HG03108 (cell line): ENCODE data around the gene ROBO1.
"Not testable (repeated sequence)": the region's sequence is repeated elsewhere in the genome, so short reads cannot be mapped to it uniquely, and the experiment has no call there.

ENCODE experiments used
- ATAC-seq: cut with Tn5 transposase; IDR thresholded peaks from one replicate; pipeline ENCODE4 v1.9.1; 2021; ENCODE audit warnings: moderate library complexity; ENCODE audit not compliant: unreplicated experiment

Gene ROBO1

GRCh38 chr3:78889348-78889747 lies 878.5 kb downstream of the ROBO1 start:
- no peak for ATAC-seq

GRCh38 chr3:78888635-78889034 lies 879.2 kb downstream of the ROBO1 start:
- no peak for ATAC-seq

GRCh38 chr3:78887547-78888011 lies 880.2 kb downstream of the ROBO1 start:
- ATAC-seq = no peak

- no peak for ATAC-seq
Observed at GRCh38 chr3:78887029-78887428, 880.8 kb downstream of the ROBO1 start.

GRCh38 chr3:78884567-78884966 lies 883.2 kb downstream of the ROBO1 start:
- not testable (repeated sequence) for ATAC-seq

GRCh38 chr3:78882251-78882650 lies 885.5 kb downstream of the ROBO1 start:
- ATAC-seq = no peak

- no peak for ATAC-seq
Observed at GRCh38 chr3:78881501-78881900, 886.3 kb downstream of the ROBO1 start.

GRCh38 chr3:78880603-78881461 lies 887.0 kb downstream of the ROBO1 start:
- no peak for ATAC-seq

GRCh38 chr3:78879295-78879860 lies 888.4 kb downstream of the ROBO1 start:
- no peak for ATAC-seq

GRCh38 chr3:78878789-78879188 lies 889.0 kb downstream of the ROBO1 start:
- no peak for ATAC-seq

- ATAC-seq = no peak
Observed at GRCh38 chr3:78878011-78878410, 889.8 kb downstream of the ROBO1 start.

- ATAC-seq = no peak
Observed at GRCh38 chr3:78875851-78876250, 891.9 kb downstream of the ROBO1 start.

GRCh38 chr3:78875436-78875835 lies 892.4 kb downstream of the ROBO1 start:
- no peak for ATAC-seq

GRCh38 chr3:78873641-78874040 lies 894.2 kb downstream of the ROBO1 start:
- no peak for ATAC-seq

GRCh38 chr3:78872195-78872594 lies 895.6 kb downstream of the ROBO1 start:
- ATAC-seq = no peak

GRCh38 chr3:78871048-78871447 lies 896.8 kb downstream of the ROBO1 start:
- ATAC-seq = no peak

- no peak for ATAC-seq
Observed at GRCh38 chr3:78870484-78870883, 897.3 kb downstream of the ROBO1 start.

- ATAC-seq = no peak
Observed at GRCh38 chr3:78868570-78868969, 899.2 kb downstream of the ROBO1 start.

GRCh38 chr3:78867409-78868372 lies 900.1 kb downstream of the ROBO1 start:
- ATAC-seq = no peak

GRCh38 chr3:78863306-78864203 lies 904.2 kb downstream of the ROBO1 start:
- ATAC-seq = no peak
